HCT116 (cell line): ENCODE data around the gene DPYD. TPM values are rescaled to one million over a fixed set of nuclear protein-coding genes. Genes with fewer than 3 reads are reported as not detected.

Experiments used
- ATAC-seq: fragments of 200-7000 bp; cut with Tn5 transposase; 2 replicates; pipeline ENCODE4 v1.9.1; 2020; ENCODE audit warnings: mild to moderate bottlenecking, moderate library complexity
- BruUV-seq: library from RNA; stranded (reverse); fragments of 400-500 nt; replicated peaks from 2 replicates; lab custom pipeline; 2021; lab: Mats Ljungman, UMichigan
- CTCF ChIA-PET: fragments of 300-600 bp; sonication (Branson Sonifier 250); formaldehyde crosslinking; loops from one replicate; lab custom pipeline; 2021; ENCODE audit warnings: antibody characterized with exemption; lab: Charles Lee
- POLR2A ChIA-PET: fragments of 300-600, 350-600 bp; sonication (Branson Sonifier 250); formaldehyde crosslinking; loops from one replicate; lab custom pipeline; 2021; ENCODE audit warnings: antibody characterized with exemption; lab: Charles Lee
- RAD21 ChIA-PET, 2 experiments: fragments of 300-600 bp; sonication (Branson Sonifier 250); formaldehyde crosslinking; loops; one replicate each; lab custom pipeline; 2023; ENCODE audit warnings: low total read pairs in 2 of 2; ENCODE audit not compliant: uncharacterized antibody in 2 of 2, unreplicated experiment in 2 of 2, low non-redundant PET in 1 of 2; lab: Charles Lee
- DNase-seq: peaks from one replicate; pipeline ENCODE4 v3.0.0-alpha.2; 2010; ENCODE audit warnings: low read depth, low spot score
- H2AFZ ChIP-seq: fragments of 200-600 bp; shearing (Covaris generic), sonication (generic); 2 replicates; pipeline ENCODE4 v1.6.1; 2017; ENCODE audit warnings: low read depth, mixed run types, mixed read lengths, antibody characterized with exemption, low read length; ENCODE audit not compliant: poor library complexity, severe bottlenecking
- H3K27ac ChIP-seq: 2 replicates; pipeline ENCODE4 v1.5.1; 2012; ENCODE audit warnings: low read depth, low read length
- H3K27me3 ChIP-seq: fragments of 200-600 bp; sonication (generic); 2 replicates; pipeline ENCODE4 v1.6.1; 2016; ENCODE audit warnings: mixed run types, low read length, mixed read lengths; ENCODE audit not compliant: insufficient read depth
- H3K36me3 ChIP-seq, 2 experiments: fragments of 200-500 bp in 1 of 2; fragments of 200-600 bp in 1 of 2; sonication (Bioruptor generic) in 1 of 2; sonication (generic) in 1 of 2; 2 replicates each; pipeline versions ENCODE4 v1.5.1 to v1.6.1; 2014 to 2016; ENCODE audit warnings: low read length in 2 of 2, inconsistent platforms in 1 of 2, mixed read lengths in 1 of 2, mixed run types in 1 of 2; ENCODE audit not compliant: insufficient read depth in 2 of 2, control insufficient read depth in 1 of 2
- H3K4me1 ChIP-seq, 2 experiments: fragments of 200-600 bp in 1 of 2; sonication (generic) in 1 of 2; 2 replicates each; pipeline versions ENCODE4 v1.5.1 to v1.6.1; 2012 to 2017; ENCODE audit warnings: low read length in 2 of 2, inconsistent platforms in 1 of 2, mild to moderate bottlenecking in 1 of 2, mixed read lengths in 1 of 2, mixed run types in 1 of 2, moderate library complexity in 1 of 2; ENCODE audit not compliant: insufficient read depth in 2 of 2, control insufficient read depth in 1 of 2
- H3K4me2 ChIP-seq: fragments of 200-600 bp; sonication (generic); 2 replicates; pipeline ENCODE4 v1.6.1; 2017; ENCODE audit warnings: mixed run types, low read length, mixed read lengths
- H3K4me3 ChIP-seq, 2 experiments: fragments of 200-600 bp in 1 of 2; sonication (generic) in 1 of 2; replicated peaks in 1 of 2; 2 replicates each; pipeline ENCODE4 v1.5.1; 2011 to 2016; ENCODE audit warnings: low read length in 2 of 2, control low read depth in 1 of 2, low read depth in 1 of 2, mild to moderate bottlenecking in 1 of 2, mixed read lengths in 1 of 2, mixed run types in 1 of 2
- H3K79me2 ChIP-seq: fragments of 200-600 bp; sonication (generic); 2 replicates; pipeline ENCODE4 v1.6.1; 2017; ENCODE audit warnings: mild to moderate bottlenecking, mixed run types, low read length, moderate library complexity, mixed read lengths; ENCODE audit not compliant: insufficient read depth
- H3K9ac ChIP-seq: fragments of 200-600 bp; sonication (generic); 2 replicates; pipeline ENCODE4 v1.6.1; 2016; ENCODE audit warnings: low read length, mixed read lengths
- H3K9me2 ChIP-seq: fragments of 200-600 bp; sonication (generic), shearing (Covaris generic); 2 replicates; pipeline ENCODE4 v1.6.1; 2017; ENCODE audit warnings: mixed run types, mild to moderate bottlenecking, moderate library complexity; ENCODE audit not compliant: insufficient read depth
- H3K9me3 ChIP-seq, 2 experiments: fragments of 200-500 bp in 1 of 2; fragments of 200-600 bp in 1 of 2; sonication (Bioruptor generic) in 1 of 2; sonication (generic) in 1 of 2; 2 replicates each; pipeline ENCODE4 v1.6.1; 2014 to 2017; ENCODE audit warnings: low read length in 2 of 2, mixed read lengths in 2 of 2, inconsistent platforms in 1 of 2, low read depth in 1 of 2, mild to moderate bottlenecking in 1 of 2, mixed run types in 1 of 2, moderate library complexity in 1 of 2; ENCODE audit not compliant: control insufficient read depth in 1 of 2, insufficient read depth in 1 of 2
- H4K20me1 ChIP-seq: fragments of 200-600 bp; sonication (generic), shearing (Covaris generic); 2 replicates; pipeline ENCODE4 v1.6.1; 2017; ENCODE audit warnings: mixed run types, mild to moderate bottlenecking, moderate library complexity; ENCODE audit not compliant: insufficient read depth
- CBX3 ChIP-seq: IDR thresholded peaks from 2 replicates; pipeline ENCODE4 v1.6.1; 2012; ENCODE audit warnings: low read depth
- EZH2 ChIP-seq: fragments of 200-600 bp; sonication (generic); IDR thresholded peaks from 2 replicates; pipeline ENCODE4 v1.6.1; 2017; ENCODE audit warnings: antibody characterized with exemption, mixed run types
- EZH2phosphoT487 ChIP-seq: fragments of 200-600 bp; IDR thresholded peaks from 2 replicates; pipeline ENCODE4 v1.6.1; 2018; ENCODE audit warnings: antibody characterized with exemption, borderline replicate concordance
- JUND ChIP-seq: IDR thresholded peaks from 2 replicates; pipeline ENCODE4 v1.6.1; 2012
- POLR2AphosphoS5 ChIP-seq: IDR thresholded peaks from 2 replicates; pipeline ENCODE4 v1.6.1; 2011; ENCODE audit warnings: mild to moderate bottlenecking, low read depth, low read length, moderate library complexity
- REST ChIP-seq: IDR thresholded peaks from 2 replicates; pipeline ENCODE4 v1.6.1; 2012; ENCODE audit warnings: low read depth
- SRF ChIP-seq: IDR thresholded peaks from 2 replicates; pipeline ENCODE4 v1.6.1; 2012; ENCODE audit warnings: low read depth
- TCF7L2 ChIP-seq: IDR thresholded peaks from 2 replicates; pipeline ENCODE4 v1.7.0; 2011; ENCODE audit warnings: borderline replicate concordance, inconsistent platforms; ENCODE audit not compliant: insufficient read depth, insufficient read length; ENCODE audit errors: extremely low read depth
- YY1 ChIP-seq: IDR thresholded peaks from 2 replicates; pipeline ENCODE4 v1.6.1; 2011; ENCODE audit warnings: low read length, low read depth, moderate library complexity, mild to moderate bottlenecking; ENCODE audit not compliant: insufficient replicate concordance; ENCODE audit errors: extremely low read depth
- intact Hi-C: fragments of 100-400 bp; cut with micrococcal nuclease; formaldehyde crosslinking; loops from 2 replicates; pipeline ENCODE4 v1.10.0; 2022
- total RNA-seq: library from RNA; stranded (reverse); gene quantifications from one replicate; pipeline ENCODE4 v1.2.1, GENCODE V29; 2021; ENCODE audit not compliant: unreplicated experiment

Gene DPYD
- total RNA-seq, 1 experiment from 2014 or later, result 1.7 TPM

- Histone ChIP-seq H3K27me3 (no peaks in the 10 kb centered on the region), H4K20me1 (no peaks in the 10 kb centered on the region), H3K9me3 (no peaks in the 10 kb centered on the region), H3K4me1 (no peaks in the 10 kb centered on the region), H3K36me3 (no peaks in the 10 kb centered on the region), H3K9ac (no peak overlapping the region), H3K9me2 (no peaks in the 10 kb centered on the region), H3K4me2 (no peak overlapping the region), H2AFZ (no peak overlapping the region), H3K79me2 (no peaks in the 10 kb centered on the region), H3K27ac (no peak overlapping the region), H3K4me3 (no peak overlapping the region)
- CTCF ChIA-PET, result no interaction called here
- DNase-seq (no peak), ATAC-seq (no peak)
- POLR2A ChIA-PET, result no interaction called here
- BruUV-seq, result no TSS peak
- RAD21 ChIA-PET, result no interaction called here
- intact Hi-C loops, result no loop called here
- TF ChIP-seq REST (no peak), YY1 (no peak), POLR2AphosphoS5 (no peak), EZH2 (no peak), JUND (no peak), EZH2phosphoT487 (no peak), SRF (no peak), TCF7L2 (no peak), CBX3 (no peak)
Observed at GRCh38 chr1:97351846-97352245, 569.0 kb downstream of the DPYD start.
